Measurements from ENCODE around the gene ZBTB46.

ZBTB46 gene

GRCh38 chr20:63836458-63837344, 5.6 kb upstream of the ZBTB46 start:
- no peak for DNase-seq

- no peak for DNase-seq
Measured at GRCh38 chr20:63835021-63835858, 4.2 kb upstream of the ZBTB46 start.

GRCh38 chr20:63834491-63834880, 3.4 kb upstream of the ZBTB46 start:
- DNase-seq = no peak

GRCh38 chr20:63833776-63834490, 2.9 kb upstream of the ZBTB46 start:
- DNase-seq = no peak

- DNase-seq = no peak
Measured at GRCh38 chr20:63831993-63832686, 1.1 kb upstream of the ZBTB46 start.

GRCh38 chr20:63831646-63831992, 555 bp upstream of the ZBTB46 start:
- DNase-seq = no peak

GRCh38 chr20:63829945-63830835, 874 bp downstream of the ZBTB46 start:
- no peak for DNase-seq

- DNase-seq = no peak
Measured at GRCh38 chr20:63829603-63829944, 1.5 kb downstream of the ZBTB46 start.

- no peak for DNase-seq
Measured at GRCh38 chr20:63828951-63829350, 2.1 kb downstream of the ZBTB46 start.

GRCh38 chr20:63828545-63828944, 2.5 kb downstream of the ZBTB46 start:
- no peak for DNase-seq

GRCh38 chr20:63828124-63828523, 2.9 kb downstream of the ZBTB46 start:
- no peak for DNase-seq

- no peak for DNase-seq
Measured at GRCh38 chr20:63826753-63827152, 4.3 kb downstream of the ZBTB46 start.

GRCh38 chr20:63825331-63826118, 5.5 kb downstream of the ZBTB46 start:
- no peak for DNase-seq

- no peak for DNase-seq
Measured at GRCh38 chr20:63823691-63824311, 7.3 kb downstream of the ZBTB46 start.

- DNase-seq = no peak
Measured at GRCh38 chr20:63822276-63822696, 8.8 kb downstream of the ZBTB46 start.

- no peak for DNase-seq
Measured at GRCh38 chr20:63821811-63822210, 9.3 kb downstream of the ZBTB46 start.

- no peak for DNase-seq
Measured at GRCh38 chr20:63819224-63819921, 11.7 kb downstream of the ZBTB46 start.

GRCh38 chr20:63815615-63816253, 15.3 kb downstream of the ZBTB46 start:
- DNase-seq = no peak

GRCh38 chr20:63814891-63815614, 16.0 kb downstream of the ZBTB46 start:
- no peak for DNase-seq

All from activated CD8-positive, alpha-beta memory T cell treated with anti-CD3 and anti-CD28 coated beads for 24 hours (primary cell).